B cell (primary cell): ENCODE data around the gene ADSS2.

Source experiments
- CTCF ChIP-seq: fragments of 200-600 bp; IDR thresholded peaks from one replicate; pipeline ENCODE4 v1.8.0; 2022; ENCODE audit warnings: antibody characterized with exemption, mild to moderate bottlenecking
- EZH2 ChIP-seq: IDR thresholded peaks from 2 replicates; pipeline ENCODE4 v1.6.1; 2012; ENCODE audit warnings: borderline replicate concordance, low read depth, mild to moderate bottlenecking, moderate library complexity, low read length; ENCODE audit not compliant: insufficient read depth, poor library complexity, severe bottlenecking

- TF ChIP-seq CTCF (no peak), EZH2 (no peak)
Measured at GRCh38 chr1:244466724-244467123, 15.0 kb upstream of the ADSS2 start.
